Anterior cingulate cortex (tissue), 58 donors: Measurements from ENCODE around the gene RASD1.

Experiments
- DNase-seq, 58 donors: peaks; one replicate each; lab custom pipeline; 2025; lab: John Stamatoyannopoulos, UW

RASD1 gene

DNA sequence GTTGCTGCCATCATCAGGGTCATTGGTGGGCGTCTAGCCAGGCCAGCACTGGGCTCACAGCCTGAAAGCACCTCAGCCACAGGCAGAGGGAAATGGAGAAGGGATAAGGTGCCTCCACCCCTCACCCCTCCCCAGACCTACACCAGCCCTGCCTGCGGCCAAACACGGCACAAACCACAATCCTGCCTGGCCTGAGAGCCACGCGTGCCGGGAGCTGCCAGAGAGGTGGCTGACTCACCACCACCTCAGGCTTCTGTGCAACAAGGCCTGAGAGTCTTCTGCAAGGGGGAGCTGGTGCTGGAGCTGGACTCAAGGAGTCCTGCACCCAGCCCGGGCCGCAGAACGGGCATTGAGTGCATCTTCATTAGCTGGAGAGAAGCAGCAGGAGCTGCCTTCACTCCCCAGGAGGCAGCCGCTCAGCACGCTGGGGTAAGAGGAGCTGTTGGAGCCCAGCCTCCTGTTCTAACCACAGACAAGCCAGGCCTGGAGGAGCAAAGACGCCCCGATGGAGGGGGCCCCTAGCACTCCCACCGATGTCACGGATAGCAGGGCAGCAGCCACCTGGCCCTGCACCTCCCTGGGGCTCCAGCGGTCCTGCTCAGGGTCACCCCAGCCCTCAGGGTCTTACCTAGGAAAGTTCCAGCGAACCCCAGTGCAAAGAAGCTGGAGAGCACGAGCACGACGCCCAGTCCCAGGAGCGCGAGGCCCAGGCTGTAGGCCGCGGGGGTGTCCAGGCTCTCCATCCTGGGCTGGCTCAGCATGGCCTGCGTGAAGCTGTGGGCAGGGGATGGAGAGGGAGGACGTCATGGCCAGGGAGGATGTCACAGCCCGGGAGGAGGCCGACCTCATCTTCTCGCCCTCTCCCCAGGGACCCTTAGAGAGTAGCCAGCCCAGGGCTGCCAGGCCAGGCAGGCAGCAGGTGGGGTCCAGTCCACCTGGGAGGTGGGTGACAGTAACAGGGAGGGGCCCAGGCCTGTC lies 16.0 kb upstream of the RASD1 start:
- no peak for DNase-seq

DNA sequence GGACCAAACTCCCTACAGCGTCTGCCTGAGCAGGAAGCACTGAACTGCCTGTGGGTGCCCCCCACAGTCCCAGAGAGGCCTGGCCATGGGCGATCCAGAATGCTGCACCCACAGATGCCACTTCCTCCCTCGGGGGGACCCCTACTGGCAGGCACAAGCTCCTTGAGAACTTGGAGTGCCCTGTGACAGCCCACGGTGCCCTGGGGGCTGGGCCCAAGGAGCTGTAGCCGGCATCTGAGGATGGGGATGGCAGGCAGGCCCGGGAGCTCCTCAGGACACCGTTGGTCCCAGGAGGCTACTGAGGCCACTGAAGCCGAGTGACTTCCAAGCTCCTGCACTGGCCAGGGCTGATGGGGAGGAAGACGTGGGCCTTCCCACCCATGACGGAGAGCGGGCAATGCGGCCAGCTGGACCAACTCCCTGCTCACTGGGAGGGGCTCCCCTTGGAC lies 15.1 kb upstream of the RASD1 start:
- no peak for DNase-seq

DNA sequence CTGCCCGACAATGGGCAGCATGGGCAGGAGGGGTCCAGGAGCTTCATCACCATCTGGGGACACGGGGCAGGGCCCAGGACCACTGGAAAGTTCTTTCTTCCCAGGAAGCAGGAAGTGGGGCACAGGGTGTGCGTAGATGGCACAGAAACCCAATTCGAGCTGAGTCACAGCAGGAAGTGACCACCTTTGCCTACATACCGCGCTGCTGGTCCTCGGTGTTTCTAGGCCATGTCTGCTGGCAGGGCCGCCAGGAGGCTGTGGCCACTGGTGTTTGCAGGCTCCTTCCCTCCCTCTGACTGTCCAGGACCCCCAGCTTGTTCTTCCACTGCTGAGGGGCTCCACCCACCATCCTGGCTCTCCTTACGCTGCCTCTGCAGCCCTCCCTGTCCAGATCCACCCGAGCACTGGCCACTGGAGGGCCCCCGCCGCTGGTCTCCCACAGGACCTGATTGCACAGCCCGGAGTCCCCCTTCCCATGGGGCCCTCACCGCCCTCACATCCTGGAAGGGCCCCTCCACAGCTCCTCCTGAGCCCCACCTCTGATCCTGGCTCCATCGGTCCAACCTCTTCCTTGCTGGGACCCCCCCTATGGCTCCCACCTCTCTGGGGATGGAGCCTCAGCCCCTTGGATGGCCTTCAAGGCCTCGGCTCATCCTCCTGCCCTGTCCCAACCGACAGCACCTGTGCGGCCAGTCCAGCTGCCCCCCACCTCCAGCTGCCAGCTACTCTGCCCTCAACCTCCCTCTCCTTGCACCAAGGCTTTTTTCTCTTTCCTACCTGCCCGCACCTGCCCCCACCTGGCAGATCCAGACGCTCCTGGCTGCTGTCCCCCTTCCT lies 14.5 kb upstream of the RASD1 start:
- no peak for DNase-seq

DNA sequence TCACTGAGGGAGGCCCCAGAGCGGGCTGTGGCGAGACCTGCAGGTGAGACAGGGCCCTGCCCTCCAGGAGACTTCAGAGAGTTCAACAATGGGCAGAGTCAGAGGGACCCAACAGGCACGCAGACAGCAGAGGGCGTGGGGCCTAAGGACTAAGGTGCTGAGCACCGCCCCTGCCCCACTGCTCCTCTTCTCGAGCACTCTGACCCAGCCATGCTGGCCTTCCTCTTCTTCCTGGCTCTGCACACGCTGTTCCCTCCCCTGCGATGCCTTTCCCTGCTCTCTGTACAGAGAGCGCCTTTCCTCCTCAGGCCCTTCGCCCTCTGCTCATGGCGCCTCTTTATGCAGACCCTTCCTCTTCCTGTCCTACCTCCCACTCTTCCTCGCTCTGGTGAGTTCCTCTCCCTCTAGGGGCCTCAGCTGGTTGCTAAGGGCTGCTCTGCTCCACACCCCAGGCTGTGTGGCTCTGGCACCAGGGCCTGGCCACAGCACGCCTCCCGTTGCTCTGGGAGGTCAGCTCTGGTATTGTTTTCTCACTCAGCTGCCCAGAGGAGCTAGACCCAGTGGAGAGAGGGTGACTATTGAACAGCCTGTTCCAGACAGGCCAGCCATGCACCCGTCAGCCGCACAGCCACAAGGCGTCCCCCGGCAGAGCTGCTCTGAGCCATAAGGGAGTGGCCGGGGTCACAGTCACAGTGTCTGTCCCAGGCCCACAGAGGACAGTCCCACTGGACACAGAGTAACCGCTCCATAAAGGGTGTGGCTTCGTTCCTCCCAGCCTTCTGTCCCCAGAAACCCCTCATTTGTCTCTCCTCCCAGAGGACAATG lies 13.6 kb upstream of the RASD1 start:
- no peak for DNase-seq

DNA sequence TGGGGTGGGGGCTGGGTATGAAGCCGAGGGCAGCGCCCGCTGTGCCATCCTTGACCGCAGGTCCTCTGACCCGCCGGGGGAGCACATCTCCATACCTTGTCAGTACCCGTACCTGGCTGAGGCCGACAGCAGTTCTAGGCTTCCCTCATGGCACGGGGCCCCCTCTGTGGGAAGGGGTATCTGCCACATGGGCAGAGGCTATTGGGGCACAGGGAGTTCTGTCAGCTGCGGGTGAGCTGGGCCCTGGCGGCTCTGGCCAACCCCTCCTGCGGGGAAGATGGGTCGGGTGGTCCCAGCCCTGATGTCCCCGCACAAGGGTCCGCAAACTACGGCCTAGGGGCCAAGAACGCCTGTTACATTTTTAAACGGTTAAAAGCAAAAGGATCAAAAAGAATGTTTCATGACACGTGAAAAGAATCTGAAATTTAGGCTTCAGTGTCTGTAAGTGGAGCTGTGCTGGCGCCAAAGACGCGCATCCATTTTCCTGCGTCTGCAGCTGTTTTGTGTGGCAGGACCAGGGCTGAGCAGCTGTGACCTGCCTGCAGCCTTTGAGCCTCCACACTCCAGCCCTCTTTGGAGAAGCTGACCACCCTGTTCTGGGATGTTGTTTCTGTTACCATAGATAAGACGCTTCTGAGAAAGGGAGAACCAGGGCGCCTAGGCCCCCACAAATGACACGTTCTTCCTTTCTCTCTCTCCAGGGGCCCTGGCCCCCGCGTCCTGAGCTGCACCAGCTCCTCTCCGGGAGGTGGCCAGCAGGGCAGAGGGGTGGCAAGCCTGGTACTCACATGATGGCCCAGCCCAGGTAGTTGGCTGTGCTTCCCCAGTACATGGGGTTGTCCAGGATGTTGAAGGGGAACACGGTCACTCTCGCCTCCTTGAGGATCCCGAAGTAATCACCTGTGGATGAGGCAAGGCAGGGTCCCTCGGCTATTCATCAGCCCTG lies 12.7 kb upstream of the RASD1 start:
- DNase-seq = no peak

DNA sequence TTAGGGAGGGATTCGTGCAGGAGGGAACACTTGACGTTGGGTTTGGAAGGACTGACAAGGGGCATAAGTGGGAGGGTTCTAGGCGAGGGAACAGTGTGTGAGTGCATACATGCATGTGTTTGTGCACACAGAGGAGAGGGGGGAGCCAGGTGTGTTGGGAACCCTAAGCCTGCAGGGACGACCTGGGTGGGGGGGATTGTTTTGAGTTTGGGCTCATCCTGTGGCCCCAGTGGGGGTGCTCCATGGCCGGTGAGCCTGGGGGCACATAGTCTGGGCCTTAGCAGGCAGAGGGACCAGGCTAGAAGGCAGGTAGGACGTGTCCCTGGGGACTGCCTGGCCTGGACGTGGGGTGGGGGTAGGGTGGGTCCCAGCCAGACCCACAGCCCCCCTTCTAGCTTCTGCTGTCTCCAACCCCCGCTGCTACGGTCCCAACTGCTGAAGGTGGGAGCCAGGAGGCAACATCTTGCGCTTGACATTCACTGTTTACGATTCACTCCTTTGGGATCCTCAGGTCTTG lies 11.9 kb upstream of the RASD1 start:
- no peak for DNase-seq

DNA sequence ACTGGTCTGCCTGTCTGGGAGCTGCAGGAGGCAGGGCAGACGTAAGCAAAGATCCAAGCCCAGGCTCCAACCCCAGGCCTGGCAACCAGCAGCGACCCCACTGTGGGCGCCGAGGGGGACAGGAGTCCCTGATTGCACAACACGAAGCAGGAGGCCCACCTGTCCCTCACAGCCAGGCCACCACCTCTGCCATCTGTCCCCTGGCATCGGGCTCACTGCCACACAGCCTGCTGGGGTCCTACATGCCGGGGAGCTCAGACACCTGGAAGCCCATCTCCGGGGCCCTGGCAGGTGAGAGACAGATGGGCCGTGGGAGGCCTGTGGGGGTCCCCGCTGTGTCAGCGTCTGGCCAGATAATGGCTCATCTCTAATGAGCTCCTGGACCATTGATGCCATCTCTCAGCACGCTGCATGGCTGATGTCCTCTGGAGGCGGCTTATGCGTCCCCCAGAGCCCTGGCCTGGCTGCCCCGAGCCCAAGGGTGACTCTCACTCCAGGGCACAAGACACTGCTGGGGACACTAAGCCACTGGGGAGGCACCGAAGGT lies 11.3 kb upstream of the RASD1 start:
- DNase-seq = no peak

DNA sequence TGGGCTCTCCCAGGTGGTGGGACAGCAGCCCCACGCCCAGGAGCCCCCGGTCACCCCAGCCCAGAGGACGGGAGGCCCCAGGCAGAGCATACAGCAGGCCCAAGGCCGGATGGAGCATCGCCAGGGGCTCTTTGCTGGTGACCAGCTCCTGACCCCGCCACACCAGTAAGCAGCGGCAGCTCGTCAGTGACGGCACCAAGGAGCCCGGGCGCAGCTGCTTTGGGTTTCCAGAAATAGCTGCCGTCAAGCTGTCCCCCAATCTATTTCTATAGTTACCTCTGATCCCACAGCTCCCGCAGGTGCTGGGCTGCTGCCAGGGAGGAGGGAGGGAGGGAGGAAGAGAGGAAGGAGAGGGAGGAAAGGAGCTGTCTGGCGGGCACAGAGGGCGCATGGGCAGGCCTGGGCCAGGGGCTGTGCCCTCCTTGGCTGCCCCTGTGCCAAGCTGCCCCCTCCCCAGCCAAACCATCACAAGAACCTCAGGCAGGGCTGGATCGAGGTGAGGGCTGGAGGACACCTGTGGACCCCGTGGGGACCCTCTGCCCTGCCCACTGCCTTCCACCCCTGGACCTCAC lies 10.8 kb upstream of the RASD1 start:
- peak in 29 of 58 donors; percentile 15 to 76 (median 47) for DNase-seq

DNA sequence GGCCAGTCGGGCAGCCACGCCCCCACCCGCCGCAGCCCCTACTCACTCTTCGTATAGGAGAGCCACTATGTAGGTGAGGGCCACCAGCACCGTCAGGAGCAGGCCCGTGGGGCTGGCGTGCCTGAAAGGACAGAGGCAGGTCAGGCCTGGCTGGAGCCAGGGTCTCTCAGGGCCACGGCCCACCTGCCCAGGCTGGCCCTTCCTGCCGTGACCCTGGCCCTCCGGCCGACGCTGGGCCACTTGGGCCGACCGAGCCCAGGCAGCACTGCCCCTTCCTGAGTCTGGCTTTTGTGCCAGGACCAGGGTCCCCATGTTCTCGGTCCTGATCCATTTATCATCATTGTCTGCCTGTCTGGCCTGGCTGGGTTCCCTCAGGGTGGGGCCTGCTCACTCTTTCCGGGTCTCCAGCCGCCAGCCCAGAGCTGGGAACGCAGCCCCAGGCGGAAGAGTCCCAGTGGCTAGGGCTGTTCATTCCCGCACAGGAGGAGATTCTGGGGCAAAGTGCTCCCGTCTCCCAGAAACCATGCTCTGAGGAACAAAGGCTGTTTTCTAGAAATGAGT lies 10.1 kb upstream of the RASD1 start:
- DNase-seq = peak in 33 of 58 donors; percentile 20 to 68 (median 45)

DNA sequence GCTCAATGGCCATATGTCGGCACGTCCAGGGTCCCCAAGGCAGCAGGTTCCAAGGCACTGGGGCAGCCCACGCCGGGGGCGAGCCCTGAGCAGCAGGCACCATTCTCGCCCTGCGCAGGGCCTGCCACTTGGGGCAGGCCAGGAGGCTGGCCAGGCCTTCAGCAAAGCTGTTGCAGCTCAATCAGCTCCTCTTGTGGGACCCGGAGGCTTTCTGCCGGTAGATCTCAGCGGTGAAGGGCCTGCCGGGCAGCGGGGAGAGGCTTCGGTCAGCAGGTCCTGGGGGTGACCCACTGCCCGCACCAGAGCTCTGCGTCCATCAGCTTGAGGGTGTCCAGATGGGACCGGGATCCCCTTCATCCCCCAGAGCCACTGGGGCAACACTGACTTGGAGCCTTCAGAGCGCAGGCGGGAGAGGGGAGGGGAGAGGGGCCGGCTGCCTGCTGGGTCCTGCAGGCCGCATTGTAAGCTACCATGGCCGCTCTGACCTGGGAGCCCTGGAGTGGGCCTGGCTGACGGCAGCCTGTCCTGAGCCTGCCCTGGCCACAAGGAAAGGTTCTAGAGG lies 9.5 kb upstream of the RASD1 start:
- no peak for DNase-seq

DNA sequence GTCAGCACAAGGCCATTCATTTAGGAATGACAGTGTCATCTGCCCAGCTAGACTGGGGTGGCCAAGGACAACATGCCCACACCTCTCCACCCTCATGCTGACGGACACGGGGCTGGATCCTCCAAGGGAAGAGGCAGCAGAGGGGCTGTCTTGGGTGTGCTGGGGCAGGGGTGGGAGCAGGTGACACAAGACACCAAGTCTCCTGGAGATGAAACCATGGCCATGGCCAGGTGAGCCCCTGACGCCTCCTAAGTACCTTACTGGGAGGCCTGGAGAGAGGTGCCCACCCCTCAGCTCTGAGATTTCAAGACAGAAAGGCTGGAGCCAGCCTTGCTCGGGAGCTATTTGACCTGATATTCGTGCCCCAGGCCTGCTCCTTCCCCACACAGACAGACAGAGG lies 9.0 kb upstream of the RASD1 start:
- no peak for DNase-seq

DNA sequence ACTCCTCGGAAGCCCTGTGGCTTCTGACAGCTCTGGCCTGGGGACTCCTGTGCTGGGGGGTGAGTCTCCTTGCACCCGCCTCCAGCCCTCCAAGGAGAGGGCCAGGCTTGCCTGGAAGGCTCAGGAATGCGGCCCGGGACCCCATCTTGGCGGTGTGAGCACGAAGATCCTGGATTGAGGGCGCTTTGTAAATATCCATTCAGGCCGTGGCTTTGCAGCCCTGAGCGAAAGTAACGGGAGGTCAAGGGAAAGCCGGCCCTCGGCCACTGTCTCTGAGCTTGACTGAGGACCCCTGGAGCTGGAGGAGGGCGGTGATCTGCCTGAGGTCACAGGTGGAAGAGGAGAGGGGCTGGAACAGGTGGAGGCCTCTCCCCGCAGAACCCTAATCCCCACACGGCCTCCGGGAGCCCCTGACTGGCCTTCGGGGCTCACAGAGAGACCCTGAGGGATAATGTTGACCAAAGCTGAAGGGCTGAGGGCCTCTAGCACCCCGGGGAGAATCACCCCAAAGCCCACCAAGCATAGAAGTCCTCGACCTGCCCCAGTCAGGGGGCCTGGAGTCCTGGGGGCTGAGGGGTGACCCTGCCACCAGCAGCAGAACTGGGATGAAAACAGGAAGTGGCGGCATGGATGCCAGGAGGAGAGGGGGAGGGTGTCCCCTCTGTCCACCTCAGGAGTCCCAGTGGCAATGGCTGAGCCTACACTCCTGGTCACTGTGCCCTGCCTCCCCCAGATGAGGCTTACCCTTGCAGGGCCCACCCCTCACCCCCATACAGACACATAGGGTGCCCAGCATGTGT lies 8.3 kb upstream of the RASD1 start:
- no peak for DNase-seq

DNA sequence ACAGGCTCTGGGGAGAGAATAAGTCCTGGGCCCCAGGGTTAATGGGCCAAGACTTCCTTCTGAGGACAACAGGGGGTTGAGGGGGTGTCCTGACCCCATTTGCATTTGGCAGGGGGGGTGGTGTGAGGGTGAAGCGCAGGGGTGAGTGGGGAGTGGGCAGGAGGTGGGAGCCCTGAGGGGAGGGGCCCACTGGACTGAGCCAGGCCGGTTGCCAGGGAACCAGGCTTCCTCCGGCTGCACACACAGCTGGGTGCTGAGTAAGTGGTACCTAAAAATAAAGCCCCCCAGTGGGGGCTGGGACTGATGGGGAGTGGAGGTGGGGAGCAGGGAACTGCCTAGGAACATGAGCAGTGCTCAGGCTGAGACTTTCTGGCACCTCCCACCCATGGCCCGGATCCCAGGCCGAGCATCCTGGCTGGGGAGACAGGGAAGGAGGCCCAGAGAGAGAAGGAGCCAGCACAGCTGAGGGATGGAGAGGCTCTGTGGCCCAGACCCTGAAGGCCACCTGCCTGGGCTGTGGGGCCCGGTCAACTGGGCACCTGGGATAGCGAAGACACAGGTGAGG lies 7.5 kb upstream of the RASD1 start:
- DNase-seq = peak in 48 of 58 donors; percentile 19 to 88 (median 57)

DNA sequence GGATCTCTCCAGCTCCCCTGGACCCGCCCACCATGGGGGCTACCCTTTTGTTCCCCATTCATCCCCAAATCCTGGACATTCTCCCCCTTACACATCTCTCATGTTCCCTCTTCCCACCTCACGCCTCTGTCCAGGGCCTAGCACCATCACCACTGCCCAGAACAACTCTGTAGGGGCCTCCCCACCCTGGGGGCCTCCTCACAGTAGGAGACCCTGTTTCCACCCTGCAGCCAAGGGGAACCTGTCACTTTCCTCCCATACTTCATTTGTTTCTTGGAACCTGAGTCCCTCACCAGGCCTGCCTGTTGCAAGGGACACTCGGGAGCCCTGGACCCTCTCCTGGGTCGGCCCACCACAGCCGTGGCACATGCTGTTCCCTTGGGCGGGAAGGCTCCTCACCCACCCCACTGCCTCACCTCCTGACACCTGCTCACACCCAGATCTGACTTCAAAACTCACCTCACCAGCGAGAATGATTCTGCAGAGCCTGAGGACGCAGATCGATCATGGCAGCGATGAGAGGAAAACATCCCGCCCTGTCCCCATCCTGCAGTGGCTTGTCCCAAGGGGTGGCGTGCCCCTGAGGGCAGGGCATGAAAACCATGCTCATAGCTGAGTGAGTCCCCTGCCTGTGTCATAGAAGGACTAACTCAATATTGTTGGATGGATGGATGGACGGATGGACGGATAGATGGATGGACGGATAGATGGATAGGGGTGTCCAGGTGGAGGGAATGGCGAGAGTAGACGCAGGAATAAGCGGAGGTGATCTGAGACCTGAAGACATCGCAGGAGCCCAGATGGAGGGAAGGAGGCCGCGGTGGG lies 6.8 kb upstream of the RASD1 start:
- DNase-seq = no peak

DNA sequence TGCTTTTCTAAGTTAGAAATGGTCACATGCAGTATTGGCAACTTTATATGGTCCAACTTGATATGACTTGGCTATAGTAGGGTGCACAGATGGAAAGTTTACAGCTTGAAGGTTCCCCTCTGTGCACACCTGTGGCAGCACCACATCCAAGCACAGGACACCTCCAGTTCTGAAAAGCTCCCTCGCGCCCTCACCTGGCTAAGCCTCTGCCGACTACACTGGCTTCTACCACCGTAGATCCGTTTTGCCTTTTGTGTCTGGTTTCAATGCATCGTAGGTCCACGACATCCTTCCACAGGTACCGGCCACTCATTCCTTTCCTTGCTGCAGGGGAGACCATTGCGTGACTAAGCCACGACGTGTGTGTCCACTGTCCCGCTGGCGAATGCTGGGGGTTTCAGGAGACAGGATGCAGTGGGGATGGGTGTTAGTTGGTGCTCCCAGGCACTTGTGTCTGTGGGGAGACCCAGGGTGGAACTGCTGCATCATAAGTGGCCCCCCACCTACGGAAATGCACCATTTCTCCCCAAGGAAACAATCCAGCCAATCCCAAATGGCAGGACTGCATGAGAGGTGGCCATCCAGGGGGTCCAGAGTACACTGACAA lies 4.9 kb upstream of the RASD1 start:
- DNase-seq = no peak
